Measurements from ENCODE around the gene EFHD1. TPM values are rescaled to one million over a fixed set of nuclear protein-coding genes. Genes with fewer than 3 reads are reported as not detected.

Gene EFHD1
- total RNA-seq, 4 donors from 2014 or later, result 0.30 to 10.1 (median 2.3) TPM

GRCh38 chr2:232723027-232723426 is 89.6 kb downstream of the EFHD1 start:
- peaks cover 0 to 94% (median 13%) of the 10 kb centered on the region in 3 donors for H3K36me3 ChIP-seq
- intact Hi-C loops (cut with DNase I), result no loop called here
- no peak overlapping the region for H3K27ac ChIP-seq
- WGBS, 2 donors, result 88 to 93% methylated on average over 1 of the region's 1 CpG
- H3K4me3 ChIP-seq, result no peak overlapping the region
- no peak for DNase-seq
- no peak for TF ChIP-seq POLR2A (IDR thresholded peaks at IDR 0.05)
- no peak for TF ChIP-seq CTCF (IDR thresholded peaks at IDR 0.05)
- no peaks in the 10 kb centered on the region for H3K9me3 ChIP-seq
- H3K27me3 ChIP-seq, result no peaks in the 10 kb centered on the region
- peaks cover 0 to 7% (median 0%) of the 10 kb centered on the region in 3 donors for H3K4me1 ChIP-seq

- DNase-seq, result no peak
- H3K27ac ChIP-seq, result no peak overlapping the region
- H3K4me3 ChIP-seq, result no peak overlapping the region
- intact Hi-C loops (cut with DNase I), result no loop called here
- H3K27me3 ChIP-seq, result no peaks in the 10 kb centered on the region
- H3K9me3 ChIP-seq, result no peaks in the 10 kb centered on the region
- no peak for TF ChIP-seq POLR2A (IDR thresholded peaks at IDR 0.05)
- TF ChIP-seq CTCF (IDR thresholded peaks at IDR 0.05), result no peak
- peaks cover 0 to 79% (median 18%) of the 10 kb centered on the region in 3 donors for H3K36me3 ChIP-seq
- 86 to 94% methylated on average over 3 of the region's 3 CpGs for WGBS, 2 donors
- peaks cover 0 to 17% (median 0%) of the 10 kb centered on the region in 3 donors for H3K4me1 ChIP-seq
Measured at GRCh38 chr2:232728785-232729184, 95.4 kb downstream of the EFHD1 start.

GRCh38 chr2:232731470-232731869 is 98.1 kb downstream of the EFHD1 start:
- H3K9me3 ChIP-seq, result no peaks in the 10 kb centered on the region
- TF ChIP-seq POLR2A (IDR thresholded peaks at IDR 0.05) (no peak), CTCF (IDR thresholded peaks at IDR 0.05) (no peak)
- no peak for DNase-seq
- no peak overlapping the region for H3K4me3 ChIP-seq
- H3K27ac ChIP-seq, result no peak overlapping the region
- intact Hi-C loops (cut with DNase I), result no loop called here
- 54 to 61% methylated on average over 2 of the region's 2 CpGs for WGBS, 2 donors
- no peaks in the 10 kb centered on the region for H3K27me3 ChIP-seq
- peaks cover 0 to 78% (median 5%) of the 10 kb centered on the region in 3 donors for H3K36me3 ChIP-seq
- peaks cover 0 to 18% (median 0%) of the 10 kb centered on the region in 3 donors for H3K4me1 ChIP-seq

Small RNA genes within 50 kb of the gene (small RNA-seq; reads per million reads assigned to genes)
- 0 to 0.21 (median 0) reads per million in 4 donors for gene RN7SL359P

Other genes with a start within 250 kb of the EFHD1 start
- gene ALPG, start 226.8 kb upstream of the EFHD1 start, total RNA-seq, result not detected
- gene ALPI, start 177.5 kb upstream of the EFHD1 start, total RNA-seq, result not detected
- gene ECEL1, start 145.8 kb upstream of the EFHD1 start, total RNA-seq, result under 1 TPM in 1 of 4 donors, not detected in 3; 0.19 TPM
- not detected for gene PRSS56, start 113.2 kb upstream of the EFHD1 start, total RNA-seq
- gene CHRND, start 107.4 kb upstream of the EFHD1 start, total RNA-seq, result not detected
- gene CHRNG, start 93.9 kb upstream of the EFHD1 start, total RNA-seq, result not detected
- 1 to 10 TPM; 1.2 to 7.1 (median 3.2) TPM for gene TIGD1, start 83.0 kb upstream of the EFHD1 start, total RNA-seq
- gene EIF4E2, start 82.9 kb upstream of the EFHD1 start, total RNA-seq, result 10 to 100 TPM; 34.7 to 81.3 (median 58.0) TPM
- 10 to 100 TPM; 48.7 to 79.0 (median 62.0) TPM for gene GIGYF2, start 63.7 kb downstream of the EFHD1 start, total RNA-seq
- gene KCNJ13, start 143.0 kb downstream of the EFHD1 start, total RNA-seq, result not detected
- under 1 TPM; 0.26 to 0.83 (median 0.66) TPM for gene SNORC, start 236.7 kb downstream of the EFHD1 start, total RNA-seq

All from esophagus squamous epithelium (tissue), 5 donors.